ENCODE data around the gene DNM1. TPM values are rescaled to one million over a fixed set of nuclear protein-coding genes. Genes with fewer than 3 reads are reported as not detected.

Gene DNM1
- total and polyA plus RNA-seq, 7 donors = 1.1 to 5.4 (median 2.1) TPM

- no peaks in the 10 kb centered on the region for H3K27me3 ChIP-seq (ENCODE audit: insufficient read depth in 3 of 3, low read length in 2 of 3)
- peaks cover 3% of the 10 kb centered on the region for H3K4me1 ChIP-seq
- H3K27ac ChIP-seq = no peak overlapping the region
- TF ChIP-seq, protein P1, sequence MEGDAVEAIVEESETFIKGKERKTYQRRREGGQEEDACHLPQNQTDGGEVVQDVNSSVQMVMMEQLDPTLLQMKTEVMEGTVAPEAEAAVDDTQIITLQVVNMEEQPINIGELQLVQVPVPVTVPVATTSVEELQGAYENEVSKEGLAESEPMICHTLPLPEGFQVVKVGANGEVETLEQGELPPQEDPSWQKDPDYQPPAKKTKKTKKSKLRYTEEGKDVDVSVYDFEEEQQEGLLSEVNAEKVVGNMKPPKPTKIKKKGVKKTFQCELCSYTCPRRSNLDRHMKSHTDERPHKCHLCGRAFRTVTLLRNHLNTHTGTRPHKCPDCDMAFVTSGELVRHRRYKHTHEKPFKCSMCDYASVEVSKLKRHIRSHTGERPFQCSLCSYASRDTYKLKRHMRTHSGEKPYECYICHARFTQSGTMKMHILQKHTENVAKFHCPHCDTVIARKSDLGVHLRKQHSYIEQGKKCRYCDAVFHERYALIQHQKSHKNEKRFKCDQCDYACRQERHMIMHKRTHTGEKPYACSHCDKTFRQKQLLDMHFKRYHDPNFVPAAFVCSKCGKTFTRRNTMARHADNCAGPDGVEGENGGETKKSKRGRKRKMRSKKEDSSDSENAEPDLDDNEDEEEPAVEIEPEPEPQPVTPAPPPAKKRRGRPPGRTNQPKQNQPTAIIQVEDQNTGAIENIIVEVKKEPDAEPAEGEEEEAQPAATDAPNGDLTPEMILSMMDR (IDR thresholded peaks at IDR 0.05) = no peak
- ATAC-seq = no peak
- WGBS, 3 donors = 59 to 75% (median 61%) methylated on average over 10 of the region's 10 CpGs
- H3K9me3 ChIP-seq = no peaks in the 10 kb centered on the region
- intact Hi-C loops (cut with DNase I) = no loop called here
- no peaks in the 10 kb centered on the region for H3K36me3 ChIP-seq (ENCODE audit: insufficient read depth in 1 of 2, low read depth in 1 of 2)
- peak in 1 of 2 donors; percentile 58 for DNase-seq
- no peak overlapping the region for H3K4me3 ChIP-seq
Observed at GRCh38 chr9:128215491-128216409, 12.6 kb downstream of the DNM1 start.

- Histone ChIP-seq H3K9me3 (no peaks in the 10 kb centered on the region), H3K27me3 (ENCODE audit: insufficient read depth in 3 of 3, low read length in 2 of 3) (no peaks in the 10 kb centered on the region), H3K36me3 (ENCODE audit: insufficient read depth in 1 of 2, low read depth in 1 of 2) (no peaks in the 10 kb centered on the region), H3K27ac (no peak overlapping the region), H3K4me1 (peaks cover 3% of the 10 kb centered on the region), H3K4me3 (no peak overlapping the region)
- ATAC-seq (no peak), DNase-seq (peak in 1 of 2 donors; percentile 42)
- intact Hi-C loops (cut with DNase I) = no loop called here
- 71 to 75% (median 74%) methylated on average over 16 of the region's 16 CpGs for WGBS, 3 donors
- TF ChIP-seq, protein P1 (IDR thresholded peaks at IDR 0.05) = no peak
Observed at GRCh38 chr9:128216781-128217553, 13.8 kb downstream of the DNM1 start.

- H3K4me3 ChIP-seq = peak overlapping the region; percentile 65
- ATAC-seq (peak in 1 of 4 donors; percentile 0), DNase-seq (no peak)
- intact Hi-C loops (cut with DNase I) = no loop called here
- H3K4me1 ChIP-seq = peaks cover 3% of the 10 kb centered on the region
- WGBS, 3 donors = 49 to 56% (median 54%) methylated on average over 11 of the region's 11 CpGs
- H3K27me3 ChIP-seq (ENCODE audit: insufficient read depth in 3 of 3, low read length in 2 of 3) = no peaks in the 10 kb centered on the region
- peak overlapping the region; percentile 23 for H3K27ac ChIP-seq
- TF ChIP-seq, protein P1 (IDR thresholded peaks at IDR 0.05) = no peak
- H3K36me3 ChIP-seq (ENCODE audit: insufficient read depth in 1 of 2, low read depth in 1 of 2) = no peaks in the 10 kb centered on the region
- H3K9me3 ChIP-seq = no peaks in the 10 kb centered on the region
Observed at GRCh38 chr9:128218172-128218517, 15.0 kb downstream of the DNM1 start.

DNA sequence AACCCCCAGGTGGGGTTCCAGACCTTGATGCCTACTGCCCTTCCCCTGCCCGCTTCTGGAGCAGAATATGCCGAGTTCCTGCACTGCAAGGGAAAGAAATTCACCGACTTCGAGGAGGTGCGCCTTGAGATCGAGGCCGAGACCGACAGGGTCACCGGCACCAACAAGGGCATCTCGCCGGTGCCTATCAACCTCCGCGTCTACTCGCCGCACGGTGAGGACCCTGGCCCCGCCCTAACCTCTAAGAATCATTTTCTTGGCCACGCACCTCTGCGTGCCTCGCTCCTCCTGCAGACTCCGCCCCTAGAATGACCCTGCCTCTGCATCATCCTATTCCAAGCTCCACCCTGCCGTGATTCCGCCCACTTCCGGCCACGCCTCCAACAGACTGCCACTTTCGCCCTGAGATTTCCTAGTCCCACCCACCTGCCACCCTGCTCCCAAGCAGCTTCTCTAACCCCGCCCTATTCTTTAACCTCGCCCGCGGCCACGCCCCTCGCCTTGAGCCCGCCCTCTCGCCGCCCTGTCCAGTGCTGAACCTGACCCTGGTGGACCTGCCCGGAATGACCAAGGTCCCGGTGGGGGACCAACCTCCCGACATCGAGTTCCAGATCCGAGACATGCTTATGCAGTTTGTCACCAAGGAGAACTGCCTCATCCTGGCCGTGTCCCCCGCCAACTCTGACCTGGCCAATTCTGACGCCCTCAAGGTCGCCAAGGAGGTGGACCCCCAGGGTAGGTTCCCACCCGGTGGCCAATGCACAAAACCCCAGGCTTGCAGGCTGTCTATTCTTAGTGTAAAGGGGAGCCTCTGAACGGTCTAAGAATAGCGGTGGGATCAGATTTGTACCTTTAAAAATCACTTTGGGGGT, 15.6 kb downstream of the DNM1 start:
- Histone ChIP-seq H3K4me3 (peak overlapping the region; percentile 65), H3K27ac (peak overlapping the region; percentile 23), H3K27me3 (ENCODE audit: insufficient read depth in 3 of 3, low read length in 2 of 3) (no peaks in the 10 kb centered on the region), H3K9me3 (no peaks in the 10 kb centered on the region), H3K36me3 (ENCODE audit: insufficient read depth in 1 of 2, low read depth in 1 of 2) (no peaks in the 10 kb centered on the region), H3K4me1 (peaks cover 3% of the 10 kb centered on the region)
- 13 to 20% (median 17%) methylated on average over 46 to 47 of the region's 47 CpGs for WGBS, 3 donors
- TF ChIP-seq, protein P1 (IDR thresholded peaks at IDR 0.05) = no peak
- intact Hi-C loops (cut with DNase I) = no loop called here
- DNase-seq (peak; percentile 94 to 97), ATAC-seq (peak; percentile 95 to 98 (median 96))
